ENCODE data around the gene TBC1D22A. TPM values are rescaled to one million over a fixed set of nuclear protein-coding genes. Genes with fewer than 3 reads are reported as not detected.
"Not testable (repeated sequence)": the region's sequence is repeated elsewhere in the genome, so short reads cannot be mapped to it uniquely, and the experiment has no call there.

The TBC1D22A gene
- total RNA-seq, 2 donors from 2014 or later = 21.0 to 27.9 TPM

GRCh38 chr22:47115921-47116320 is 353.5 kb downstream of the TBC1D22A start:
- no peaks in the 10 kb centered on the region for H3K4me1 ChIP-seq (ENCODE audit: control insufficient read depth, insufficient read depth, low read length)
- no peak overlapping the region for H3K4me3 ChIP-seq (ENCODE audit: low read length)
- no peaks in the 10 kb centered on the region for H3K27me3 ChIP-seq (ENCODE audit: control insufficient read depth, insufficient read depth, low read length, poor library complexity, severe bottlenecking)
- no peak overlapping the region for H3K4me3 Mint-ChIP-seq
- H3K27ac ChIP-seq (ENCODE audit: low read depth, low read length) = no peak overlapping the region
- no peak for DNase-seq
- H3K4me1 Mint-ChIP-seq = peaks cover 6% of the 10 kb centered on the region
- H3K9ac ChIP-seq (ENCODE audit: extremely low read depth, low read length, poor library complexity, severe bottlenecking) = no peak overlapping the region
- H3K9me3 Mint-ChIP-seq = no peaks in the 10 kb centered on the region
- H3K27ac Mint-ChIP-seq = no peak overlapping the region
- H3K27me3 Mint-ChIP-seq (ENCODE audit: insufficient read depth) = no peaks in the 10 kb centered on the region
- no peaks in the 10 kb centered on the region for H3K9me3 ChIP-seq (ENCODE audit: control insufficient read depth, low read length)
- TF ChIP-seq CTCF (conservative IDR thresholded peaks at IDR 0.05) = no peak
- peaks cover 11% of the 10 kb centered on the region for H3K36me3 Mint-ChIP-seq (ENCODE audit: low read depth)
- 92 to 96% methylated on average over 9 to 13 of the region's 13 CpGs for WGBS, 2 experiments (ENCODE audit: insufficient coverage in 1 of 2, insufficient read length in 1 of 2)
- no peaks in the 10 kb centered on the region for H3K36me3 ChIP-seq (ENCODE audit: control insufficient read depth, insufficient read depth, low read length)

GRCh38 chr22:47116426-47117341 is 354.2 kb downstream of the TBC1D22A start:
- no peak overlapping the region for H3K4me3 ChIP-seq (ENCODE audit: low read length)
- peaks cover 5% of the 10 kb centered on the region for H3K36me3 Mint-ChIP-seq (ENCODE audit: low read depth)

GRCh38 chr22:47117442-47117841 is 355.0 kb downstream of the TBC1D22A start:
- not testable (repeated sequence) for H3K27ac Mint-ChIP-seq; H3K9me3 Mint-ChIP-seq; H3K9ac ChIP-seq (ENCODE audit: extremely low read depth, low read length, poor library complexity, severe bottlenecking); H3K27me3 ChIP-seq (ENCODE audit: control insufficient read depth, insufficient read depth, low read length, poor library complexity, severe bottlenecking); H3K4me3 ChIP-seq (ENCODE audit: low read length); H3K4me3 Mint-ChIP-seq; H3K27ac ChIP-seq (ENCODE audit: low read depth, low read length); H3K9me3 ChIP-seq (ENCODE audit: control insufficient read depth, low read length); H3K27me3 Mint-ChIP-seq (ENCODE audit: insufficient read depth); H3K36me3 ChIP-seq (ENCODE audit: control insufficient read depth, insufficient read depth, low read length); H3K4me1 ChIP-seq (ENCODE audit: control insufficient read depth, insufficient read depth, low read length); H3K4me1 Mint-ChIP-seq; DNase-seq; H3K36me3 Mint-ChIP-seq (ENCODE audit: low read depth)
- WGBS, 2 experiments (ENCODE audit: insufficient coverage in 1 of 2, insufficient read length in 1 of 2) = 97 to 100% methylated on average over 1 to 13 of the region's 18 CpGs

More at GRCh38 chr22:47116426-47117341, 354.2 kb downstream of the TBC1D22A start:
- Histone ChIP-seq H3K9ac (ENCODE audit: extremely low read depth, low read length, poor library complexity, severe bottlenecking) (no peak overlapping the region), H3K27me3 (ENCODE audit: control insufficient read depth, insufficient read depth, low read length, poor library complexity, severe bottlenecking) (no peaks in the 10 kb centered on the region), H3K9me3 (ENCODE audit: control insufficient read depth, low read length) (no peaks in the 10 kb centered on the region), H3K36me3 (ENCODE audit: control insufficient read depth, insufficient read depth, low read length) (no peaks in the 10 kb centered on the region), H3K4me1 (ENCODE audit: control insufficient read depth, insufficient read depth, low read length) (no peaks in the 10 kb centered on the region), H3K27ac (ENCODE audit: low read depth, low read length) (no peak overlapping the region)
- 91 to 95% methylated on average over 16 to 26 of the region's 28 CpGs for WGBS, 2 experiments (ENCODE audit: insufficient coverage in 1 of 2, insufficient read length in 1 of 2)
- Mint-ChIP-seq H3K27ac (no peak overlapping the region), H3K9me3 (no peaks in the 10 kb centered on the region), H3K4me1 (no peaks in the 10 kb centered on the region), H3K4me3 (no peak overlapping the region), H3K27me3 (ENCODE audit: insufficient read depth) (no peaks in the 10 kb centered on the region)
- no peak for DNase-seq
- TF ChIP-seq CTCF (conservative IDR thresholded peaks at IDR 0.05) = no peak

All from endodermal cell (in vitro differentiated cells).